ENCODE data around the gene PIK3C2G.

The PIK3C2G gene

GRCh38 chr12:18239526-18239925 lies 21.8 kb upstream of the PIK3C2G start:
- no peak for TF ChIP-seq ZFP3 (CRISPR knock-in tag; IDR thresholded peaks at IDR 0.05)
- TF ChIP-seq CSDC2 (CRISPR knock-in tag; IDR thresholded peaks at IDR 0.05): no peak
- TF ChIP-seq CSRNP3 (CRISPR knock-in tag; IDR thresholded peaks at IDR 0.05): no peak
- TF ChIP-seq POU6F1 (CRISPR knock-in tag; IDR thresholded peaks at IDR 0.05; ENCODE audit: borderline replicate concordance, low read depth): no peak
- TF ChIP-seq TCF4 (CRISPR knock-in tag; IDR thresholded peaks at IDR 0.05; ENCODE audit: borderline replicate concordance): no peak
- no peak for TF ChIP-seq SNAI2 (CRISPR knock-in tag; IDR thresholded peaks at IDR 0.05)
- TF ChIP-seq RARB (CRISPR knock-in tag; IDR thresholded peaks at IDR 0.05): no peak
- no peak for TF ChIP-seq GLIS3 (CRISPR knock-in tag; IDR thresholded peaks at IDR 0.05)
- no peak for TF ChIP-seq ZNF8 (CRISPR knock-in tag; IDR thresholded peaks at IDR 0.05)
- no peak for TF ChIP-seq ISL1 (CRISPR knock-in tag; IDR thresholded peaks at IDR 0.05)
- TF ChIP-seq TOX (CRISPR knock-in tag; IDR thresholded peaks at IDR 0.05; ENCODE audit: borderline replicate concordance): no peak
- TF ChIP-seq CREB5 (CRISPR knock-in tag; IDR thresholded peaks at IDR 0.05; ENCODE audit: low read depth): no peak
- no peak for TF ChIP-seq ARNTL (CRISPR knock-in tag; IDR thresholded peaks at IDR 0.05; ENCODE audit: borderline replicate concordance, low read depth)
- TF ChIP-seq OSR1 (CRISPR knock-in tag; IDR thresholded peaks at IDR 0.05): no peak
- no peak for TF ChIP-seq BACH2 (CRISPR knock-in tag; IDR thresholded peaks at IDR 0.05; ENCODE audit: borderline replicate concordance)
- no peak for TF ChIP-seq ESRRG (CRISPR knock-in tag; IDR thresholded peaks at IDR 0.05)
- ATAC-seq: no peak

GRCh38 chr12:18242380-18243089 lies 18.8 kb upstream of the PIK3C2G start:
- ATAC-seq: no peak

GRCh38 chr12:18243238-18243637 lies 18.1 kb upstream of the PIK3C2G start:
- ATAC-seq: no peak
- TF ChIP-seq ZFP3 (CRISPR knock-in tag; IDR thresholded peaks at IDR 0.05) (no peak), CSDC2 (CRISPR knock-in tag; IDR thresholded peaks at IDR 0.05) (no peak), ZNF70 (CRISPR knock-in tag; IDR thresholded peaks at IDR 0.05) (no peak), BACH2 (CRISPR knock-in tag; IDR thresholded peaks at IDR 0.05; ENCODE audit: borderline replicate concordance) (no peak), GLIS3 (CRISPR knock-in tag; IDR thresholded peaks at IDR 0.05) (no peak), ZNF8 (CRISPR knock-in tag; IDR thresholded peaks at IDR 0.05) (no peak), OSR1 (CRISPR knock-in tag; IDR thresholded peaks at IDR 0.05) (no peak), ESRRG (CRISPR knock-in tag; IDR thresholded peaks at IDR 0.05) (no peak), TCF4 (CRISPR knock-in tag; IDR thresholded peaks at IDR 0.05; ENCODE audit: borderline replicate concordance) (no peak)

More at GRCh38 chr12:18242380-18243089, 18.8 kb upstream of the PIK3C2G start:
- TF ChIP-seq ISL1 (CRISPR knock-in tag; IDR thresholded peaks at IDR 0.05) (no peak), CSRNP3 (CRISPR knock-in tag; IDR thresholded peaks at IDR 0.05) (no peak), ZFP3 (CRISPR knock-in tag; IDR thresholded peaks at IDR 0.05) (no peak), ZNF565 (CRISPR knock-in tag; conservative IDR thresholded peaks at IDR 0.05; ENCODE audit: low read depth) (no peak), PATZ1 (CRISPR knock-in tag; IDR thresholded peaks at IDR 0.05; ENCODE audit: borderline replicate concordance) (no peak)

GRCh38 chr12:18246066-18246465 lies 15.3 kb upstream of the PIK3C2G start:
- no peak for ATAC-seq
- TF ChIP-seq RARB (CRISPR knock-in tag; IDR thresholded peaks at IDR 0.05) (no peak), BACH2 (CRISPR knock-in tag; IDR thresholded peaks at IDR 0.05; ENCODE audit: borderline replicate concordance) (no peak), ESRRG (CRISPR knock-in tag; IDR thresholded peaks at IDR 0.05) (no peak), ZC3H10 (CRISPR knock-in tag; IDR thresholded peaks at IDR 0.05) (no peak), GLIS3 (CRISPR knock-in tag; IDR thresholded peaks at IDR 0.05) (no peak), SNAI2 (CRISPR knock-in tag; IDR thresholded peaks at IDR 0.05) (no peak), TCF4 (CRISPR knock-in tag; IDR thresholded peaks at IDR 0.05; ENCODE audit: borderline replicate concordance) (no peak), PATZ1 (CRISPR knock-in tag; IDR thresholded peaks at IDR 0.05; ENCODE audit: borderline replicate concordance) (no peak), ZNF8 (CRISPR knock-in tag; IDR thresholded peaks at IDR 0.05) (no peak), CSDC2 (CRISPR knock-in tag; IDR thresholded peaks at IDR 0.05) (no peak), ZFP30 (CRISPR knock-in tag; IDR thresholded peaks at IDR 0.05) (no peak)

Measured in SK-N-SH treated with all-trans-retinoic acid at 6 μM for 48 hours (cell line).